HG03558 (cell line): ENCODE measurements around the gene RTTN.

ENCODE experiments used
- ATAC-seq: cut with Tn5 transposase; IDR thresholded peaks from one replicate; pipeline ENCODE4 v1.9.1; 2021; ENCODE audit warnings: moderate number of reproducible peaks; ENCODE audit not compliant: unreplicated experiment; ENCODE audit errors: extremely low read depth

Gene RTTN

GRCh38 chr18:69956665-69957620, 248.5 kb downstream of the RTTN start:
- no peak for ATAC-seq

GRCh38 chr18:69956057-69956456, 249.4 kb downstream of the RTTN start:
- no peak for ATAC-seq

- no peak for ATAC-seq
These were observed 250.6 kb downstream of the RTTN start for GRCh38 chr18:69954719-69955480.

- no peak for ATAC-seq
These were observed 252.3 kb downstream of the RTTN start for GRCh38 chr18:69953191-69953590.
